AG09319 (cell line): ENCODE data around the gene TAF3.

Experiments
- DNase-seq: peaks from one replicate; pipeline ENCODE4 v3.0.0-alpha.2; 2010; ENCODE audit warnings: low read depth; ENCODE audit errors: extremely low read depth
- TF ChIP-seq, protein P1 (sequence below): IDR thresholded peaks from 2 replicates; pipeline ENCODE4 v1.5.1; 2011; ENCODE audit warnings: low read depth, mild to moderate bottlenecking, inconsistent platforms, low read length, moderate library complexity

TAF3 gene

DNA sequence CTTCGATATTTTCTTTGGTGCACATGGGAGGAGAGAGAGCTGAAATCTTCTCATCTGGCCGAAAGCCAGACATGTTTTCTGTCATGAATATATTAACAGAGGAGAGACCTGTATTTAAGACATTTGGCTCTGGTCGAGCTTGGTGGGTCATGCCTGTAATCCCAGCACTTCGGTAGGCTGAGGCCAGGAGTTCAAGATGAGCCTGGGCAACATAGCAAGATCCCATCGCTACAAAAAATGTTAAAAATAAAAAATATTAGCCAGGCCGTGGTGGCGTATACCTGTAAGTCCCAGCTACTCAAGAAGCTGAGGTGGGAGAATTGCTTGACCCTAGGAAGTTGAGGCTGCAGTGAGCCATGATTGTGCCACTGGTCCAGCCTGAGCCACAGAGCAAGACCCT is 214.3 kb downstream of the TAF3 start:
- TF ChIP-seq, protein P1, sequence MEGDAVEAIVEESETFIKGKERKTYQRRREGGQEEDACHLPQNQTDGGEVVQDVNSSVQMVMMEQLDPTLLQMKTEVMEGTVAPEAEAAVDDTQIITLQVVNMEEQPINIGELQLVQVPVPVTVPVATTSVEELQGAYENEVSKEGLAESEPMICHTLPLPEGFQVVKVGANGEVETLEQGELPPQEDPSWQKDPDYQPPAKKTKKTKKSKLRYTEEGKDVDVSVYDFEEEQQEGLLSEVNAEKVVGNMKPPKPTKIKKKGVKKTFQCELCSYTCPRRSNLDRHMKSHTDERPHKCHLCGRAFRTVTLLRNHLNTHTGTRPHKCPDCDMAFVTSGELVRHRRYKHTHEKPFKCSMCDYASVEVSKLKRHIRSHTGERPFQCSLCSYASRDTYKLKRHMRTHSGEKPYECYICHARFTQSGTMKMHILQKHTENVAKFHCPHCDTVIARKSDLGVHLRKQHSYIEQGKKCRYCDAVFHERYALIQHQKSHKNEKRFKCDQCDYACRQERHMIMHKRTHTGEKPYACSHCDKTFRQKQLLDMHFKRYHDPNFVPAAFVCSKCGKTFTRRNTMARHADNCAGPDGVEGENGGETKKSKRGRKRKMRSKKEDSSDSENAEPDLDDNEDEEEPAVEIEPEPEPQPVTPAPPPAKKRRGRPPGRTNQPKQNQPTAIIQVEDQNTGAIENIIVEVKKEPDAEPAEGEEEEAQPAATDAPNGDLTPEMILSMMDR, result no peak
- DNase-seq, result no peak

DNA sequence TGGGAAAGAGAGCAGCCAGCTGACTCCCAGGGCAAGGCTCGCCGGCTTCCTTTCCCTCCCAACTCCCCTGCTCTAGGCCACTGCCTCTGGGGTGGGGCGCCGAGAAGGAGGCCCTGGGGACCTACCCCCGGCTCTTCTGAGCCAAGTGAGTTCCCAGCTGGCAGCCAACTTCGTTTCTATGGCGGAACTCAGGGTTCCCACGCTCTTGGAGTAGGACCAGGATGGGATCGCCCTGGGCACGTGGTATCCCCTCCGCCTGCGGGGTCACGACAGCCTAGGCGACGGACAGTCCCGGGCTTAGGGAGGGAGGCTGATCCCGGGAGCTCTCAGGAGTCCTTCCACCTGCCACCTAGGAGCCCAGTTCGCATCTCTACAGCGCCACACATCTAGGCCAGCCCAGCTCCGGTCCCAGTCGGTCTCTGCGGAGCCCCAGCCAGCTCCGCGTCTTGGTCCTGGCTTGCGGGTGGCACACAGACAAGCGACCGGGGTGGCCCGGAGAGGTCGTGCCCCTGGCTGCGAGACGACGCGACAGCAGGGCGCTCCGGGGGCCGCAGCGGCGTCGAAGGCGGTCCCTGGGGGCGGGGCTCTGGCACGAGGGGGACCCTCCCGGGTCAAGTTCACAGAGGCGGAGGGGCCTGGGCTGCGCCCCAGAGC is 215.6 kb downstream of the TAF3 start:
- DNase-seq, result no peak
- TF ChIP-seq, protein P1, result no peak

DNA sequence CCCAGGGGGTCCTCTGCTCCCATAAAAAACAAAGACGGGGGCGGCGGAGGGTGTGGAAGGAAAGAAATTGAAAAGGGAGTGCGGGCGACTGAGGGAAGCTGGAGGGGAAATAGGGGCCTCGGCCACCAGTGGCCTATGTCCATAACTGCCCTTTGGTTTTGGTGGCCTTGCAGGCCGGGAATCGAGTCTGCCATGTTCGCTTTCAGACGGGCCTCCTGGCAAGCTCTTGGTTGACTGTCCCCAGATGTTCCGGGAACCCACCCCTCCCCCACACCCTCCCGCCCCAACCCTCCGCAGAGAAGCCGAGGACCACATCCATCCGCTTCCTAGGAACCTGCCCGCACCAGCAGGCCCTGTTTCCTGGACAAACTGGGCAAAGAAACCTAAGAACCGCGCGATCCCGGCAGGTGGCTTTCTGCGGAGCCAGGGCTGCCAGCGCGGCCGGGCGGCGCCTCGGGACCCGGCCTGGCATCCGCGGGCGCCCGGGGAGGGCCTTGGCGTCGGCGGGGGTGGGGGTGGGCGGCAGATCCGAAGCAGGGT is 216.2 kb downstream of the TAF3 start:
- DNase-seq, result no peak
- TF ChIP-seq, protein P1, result no peak

DNA sequence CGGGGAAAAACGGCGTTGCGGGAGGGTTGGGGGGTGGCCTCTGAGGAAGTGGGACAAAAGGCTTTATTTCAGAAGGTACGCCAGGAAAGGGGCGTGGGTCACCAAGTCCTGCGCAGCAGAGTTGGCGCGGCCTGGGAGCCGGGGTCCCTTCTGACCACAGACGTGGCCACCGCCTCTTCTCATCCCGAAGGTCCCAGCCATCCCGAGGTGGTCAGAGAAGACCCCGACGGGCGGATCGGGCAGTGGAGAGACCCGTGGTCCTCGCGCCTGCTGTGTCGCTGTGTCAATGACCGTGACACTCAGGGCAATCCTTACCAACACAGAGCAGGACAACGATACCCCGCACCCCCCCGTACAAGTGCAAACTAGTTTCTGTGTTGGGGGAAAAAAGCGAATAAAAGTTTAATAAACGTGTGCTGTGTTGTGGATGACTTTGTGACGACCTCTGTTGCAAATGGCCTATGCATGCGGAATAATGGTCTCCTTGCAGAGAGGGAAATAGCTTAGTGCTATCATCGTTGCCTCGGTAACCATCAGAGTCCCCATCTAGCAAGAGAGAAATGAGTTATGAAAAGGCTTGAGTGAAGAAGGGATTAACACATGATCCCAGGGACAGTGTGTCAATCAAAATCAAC is 216.8 kb downstream of the TAF3 start:
- TF ChIP-seq, protein P1, result no peak
- no peak for DNase-seq

DNA sequence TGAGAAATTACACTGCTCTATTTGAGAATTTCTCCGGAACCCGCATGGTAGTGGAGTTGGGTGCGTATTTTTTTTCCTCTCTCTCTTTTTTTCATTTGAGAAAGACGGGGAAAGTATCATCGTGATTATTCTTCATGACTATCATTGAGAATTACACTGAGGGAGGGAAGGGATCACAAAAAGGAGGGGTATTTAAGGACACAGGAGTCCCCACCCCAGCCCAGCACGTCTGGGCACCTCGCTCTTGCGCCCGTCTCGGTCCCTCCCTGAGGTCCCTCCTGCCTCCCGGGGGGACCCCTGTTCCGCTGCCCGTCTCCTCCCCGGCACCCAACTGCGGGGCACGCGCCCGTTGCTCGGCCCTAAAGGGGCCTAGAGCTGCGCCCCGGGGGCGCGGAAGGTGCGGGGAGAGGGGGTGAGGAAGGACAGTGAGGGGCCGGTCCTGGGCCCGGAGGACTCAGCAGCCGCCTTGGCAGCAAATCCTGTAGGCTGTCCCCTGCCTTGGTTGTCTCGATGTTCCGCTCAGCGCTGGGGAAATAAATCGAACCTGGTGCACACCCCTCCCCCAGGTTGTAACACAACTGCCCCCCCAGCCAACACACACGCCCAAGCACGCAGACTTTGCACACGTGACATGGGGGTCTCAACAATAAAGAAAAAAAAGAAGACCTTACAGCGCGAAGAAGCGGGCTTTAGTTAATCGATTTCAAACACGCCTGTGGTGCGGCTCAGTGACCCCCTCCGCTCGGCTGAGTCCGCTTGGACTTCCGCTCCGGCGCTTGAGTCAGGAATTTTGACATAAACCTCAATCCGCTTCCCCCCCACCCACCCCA is 217.6 kb downstream of the TAF3 start:
- TF ChIP-seq, protein P1, result no peak
- no peak for DNase-seq

DNA sequence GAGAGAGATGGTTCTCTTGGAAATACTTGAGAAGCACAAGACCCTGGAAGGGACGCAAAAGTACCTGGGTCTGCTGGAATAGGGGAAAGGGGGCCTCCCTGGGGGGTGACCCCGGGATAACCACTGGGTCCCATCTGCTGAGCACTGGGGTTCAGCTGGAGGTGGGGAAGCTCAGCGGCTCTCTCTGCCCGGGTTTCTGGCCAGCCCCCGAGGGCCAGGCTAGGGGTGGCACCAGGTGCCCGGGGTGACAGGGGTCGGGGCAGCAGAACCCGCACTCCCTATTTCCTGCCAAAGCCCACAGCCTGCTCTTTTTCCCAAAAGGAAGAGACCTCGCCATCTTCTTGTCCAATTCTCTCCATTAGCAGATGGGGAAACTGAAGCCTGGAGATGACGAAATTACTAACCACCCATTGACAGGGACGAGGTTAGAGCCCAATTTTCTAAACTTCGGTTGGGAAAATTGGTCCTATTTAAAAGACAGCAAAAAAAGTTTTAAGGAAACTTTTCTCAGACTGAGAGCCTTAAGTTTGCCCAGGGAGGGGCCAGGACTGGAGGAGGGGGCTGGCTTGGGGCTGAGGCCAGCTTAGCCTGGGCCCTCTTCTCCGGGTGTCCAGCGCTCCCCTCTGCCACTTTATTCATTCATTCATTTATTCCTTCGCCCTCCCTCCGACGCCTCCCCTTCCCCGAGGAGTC is 218.3 kb downstream of the TAF3 start:
- TF ChIP-seq, protein P1, result no peak
- DNase-seq, result no peak
